Breast epithelium (tissue), 3 donors: Measurements from ENCODE around the gene DYRK3.

Experiments
- POLR2A ChIP-seq: fragments of 450-650 bp; IDR thresholded peaks from one replicate; pipeline ENCODE4 v1.6.1; 2016; ENCODE audit warnings: antibody characterized with exemption, mild to moderate bottlenecking, moderate library complexity
- POLR2AphosphoS5 ChIP-seq, 3 donors: sonication (generic); formaldehyde crosslinking; IDR thresholded peaks; one replicate each; pipeline ENCODE4 v1.6.1; 2017; ENCODE audit warnings: antibody characterized with exemption in 3 of 3
- TF ChIP-seq, protein P1 (sequence below), 3 donors: fragments of 450-650 bp; IDR thresholded peaks; one replicate each; pipeline ENCODE4 v1.5.1; 2016 to 2017; ENCODE audit warnings: antibody characterized with exemption in 3 of 3, mild to moderate bottlenecking in 3 of 3, moderate library complexity in 3 of 3

DNA sequence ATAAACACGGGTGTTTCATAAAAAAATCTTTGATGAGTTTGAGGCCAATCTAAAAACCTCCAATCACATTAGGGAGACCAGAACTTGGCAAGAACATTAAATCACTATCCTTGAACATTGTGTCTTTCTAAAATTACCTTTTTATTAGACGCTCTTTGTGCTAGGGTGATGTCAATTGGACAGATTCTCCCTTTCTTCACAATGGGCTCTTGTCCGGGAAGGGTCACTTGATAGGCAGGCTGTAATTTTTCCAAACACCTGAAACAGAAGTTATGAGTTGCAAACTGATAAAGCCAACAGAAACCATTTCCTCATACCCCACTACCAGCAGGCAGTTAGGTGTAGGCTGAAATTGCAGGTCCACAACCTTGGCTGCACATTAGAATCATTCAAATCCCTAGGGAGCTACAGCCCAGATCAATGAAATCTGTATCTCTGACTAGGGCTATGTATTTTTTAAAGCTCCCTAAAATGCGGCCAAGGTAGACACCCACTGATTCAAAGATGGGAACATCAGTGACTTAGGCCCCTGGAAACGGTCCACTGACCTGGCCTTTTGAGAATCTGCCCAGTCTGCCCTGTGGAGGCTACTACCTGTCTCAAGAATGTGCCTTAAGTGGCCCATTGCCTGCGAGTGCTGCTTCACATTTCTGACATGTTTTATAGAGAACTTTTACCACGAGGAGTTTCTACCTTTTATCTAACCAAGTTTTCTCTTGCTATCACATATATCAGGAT, 39.6 kb upstream of the DYRK3 start:
- TF ChIP-seq, protein P1, sequence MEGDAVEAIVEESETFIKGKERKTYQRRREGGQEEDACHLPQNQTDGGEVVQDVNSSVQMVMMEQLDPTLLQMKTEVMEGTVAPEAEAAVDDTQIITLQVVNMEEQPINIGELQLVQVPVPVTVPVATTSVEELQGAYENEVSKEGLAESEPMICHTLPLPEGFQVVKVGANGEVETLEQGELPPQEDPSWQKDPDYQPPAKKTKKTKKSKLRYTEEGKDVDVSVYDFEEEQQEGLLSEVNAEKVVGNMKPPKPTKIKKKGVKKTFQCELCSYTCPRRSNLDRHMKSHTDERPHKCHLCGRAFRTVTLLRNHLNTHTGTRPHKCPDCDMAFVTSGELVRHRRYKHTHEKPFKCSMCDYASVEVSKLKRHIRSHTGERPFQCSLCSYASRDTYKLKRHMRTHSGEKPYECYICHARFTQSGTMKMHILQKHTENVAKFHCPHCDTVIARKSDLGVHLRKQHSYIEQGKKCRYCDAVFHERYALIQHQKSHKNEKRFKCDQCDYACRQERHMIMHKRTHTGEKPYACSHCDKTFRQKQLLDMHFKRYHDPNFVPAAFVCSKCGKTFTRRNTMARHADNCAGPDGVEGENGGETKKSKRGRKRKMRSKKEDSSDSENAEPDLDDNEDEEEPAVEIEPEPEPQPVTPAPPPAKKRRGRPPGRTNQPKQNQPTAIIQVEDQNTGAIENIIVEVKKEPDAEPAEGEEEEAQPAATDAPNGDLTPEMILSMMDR (IDR thresholded peaks at IDR 0.05) = no peak
- TF ChIP-seq POLR2A = no peak
- no peak for TF ChIP-seq POLR2AphosphoS5 (IDR thresholded peaks at IDR 0.05)
